GM06990 (cell line): ENCODE measurements around the gene KCNC1.

Experiments used
- DNase-seq: peaks from one replicate; pipeline ENCODE4 v3.0.0-alpha.2; 2011; ENCODE audit not compliant: insufficient read length; ENCODE audit errors: extremely low read depth
- H3K27me3 ChIP-seq: replicated peaks from 2 replicates; pipeline ENCODE4 v1.6.0; 2011; ENCODE audit warnings: low read length; ENCODE audit not compliant: control insufficient read depth, insufficient read depth
- H3K36me3 ChIP-seq: 2 replicates; pipeline ENCODE4 v1.5.1; 2011; ENCODE audit warnings: low read length; ENCODE audit not compliant: control insufficient read depth, insufficient read depth
- H3K4me3 ChIP-seq: replicated peaks from 2 replicates; pipeline ENCODE4 v1.5.1; 2011; ENCODE audit warnings: low read depth, mild to moderate bottlenecking, control low read depth, low read length
- TF ChIP-seq, protein P1 (sequence below): IDR thresholded peaks from 2 replicates; pipeline ENCODE4 v1.5.1; 2011; ENCODE audit warnings: low read length, control low read depth, mild to moderate bottlenecking, inconsistent platforms; ENCODE audit not compliant: insufficient read depth, poor library complexity, severe bottlenecking

The KCNC1 gene

DNA sequence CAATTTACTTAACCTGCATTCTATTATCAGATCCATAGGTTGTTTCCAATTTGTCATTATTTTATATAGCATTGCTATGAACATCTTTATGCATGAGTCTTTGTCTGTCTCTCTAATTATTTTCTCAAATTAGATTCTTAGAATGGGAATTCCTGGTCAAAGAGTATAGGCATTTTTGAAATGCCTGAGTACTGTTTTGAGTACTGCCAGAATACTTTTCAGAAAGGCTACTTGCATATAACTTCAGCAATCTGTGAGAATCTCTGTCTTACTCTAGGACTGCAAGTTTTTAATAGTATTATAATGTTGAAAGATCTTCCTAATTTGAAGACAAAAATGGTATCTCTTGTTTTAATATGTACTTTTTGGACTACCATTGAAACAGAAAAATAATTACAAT is 56.6 kb downstream of the KCNC1 start:
- TF ChIP-seq, protein P1, sequence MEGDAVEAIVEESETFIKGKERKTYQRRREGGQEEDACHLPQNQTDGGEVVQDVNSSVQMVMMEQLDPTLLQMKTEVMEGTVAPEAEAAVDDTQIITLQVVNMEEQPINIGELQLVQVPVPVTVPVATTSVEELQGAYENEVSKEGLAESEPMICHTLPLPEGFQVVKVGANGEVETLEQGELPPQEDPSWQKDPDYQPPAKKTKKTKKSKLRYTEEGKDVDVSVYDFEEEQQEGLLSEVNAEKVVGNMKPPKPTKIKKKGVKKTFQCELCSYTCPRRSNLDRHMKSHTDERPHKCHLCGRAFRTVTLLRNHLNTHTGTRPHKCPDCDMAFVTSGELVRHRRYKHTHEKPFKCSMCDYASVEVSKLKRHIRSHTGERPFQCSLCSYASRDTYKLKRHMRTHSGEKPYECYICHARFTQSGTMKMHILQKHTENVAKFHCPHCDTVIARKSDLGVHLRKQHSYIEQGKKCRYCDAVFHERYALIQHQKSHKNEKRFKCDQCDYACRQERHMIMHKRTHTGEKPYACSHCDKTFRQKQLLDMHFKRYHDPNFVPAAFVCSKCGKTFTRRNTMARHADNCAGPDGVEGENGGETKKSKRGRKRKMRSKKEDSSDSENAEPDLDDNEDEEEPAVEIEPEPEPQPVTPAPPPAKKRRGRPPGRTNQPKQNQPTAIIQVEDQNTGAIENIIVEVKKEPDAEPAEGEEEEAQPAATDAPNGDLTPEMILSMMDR = no peak
- Histone ChIP-seq H3K4me3 (no peak overlapping the region), H3K27me3 (no peaks in the 10 kb centered on the region), H3K36me3 (no peaks in the 10 kb centered on the region)
- no peak for DNase-seq

- no peaks in the 10 kb centered on the region for H3K27me3 ChIP-seq
- no peaks in the 10 kb centered on the region for H3K36me3 ChIP-seq
- DNase-seq = no peak
- TF ChIP-seq, protein P1 = no peak
- H3K4me3 ChIP-seq = no peak overlapping the region
Measured at GRCh38 chr11:17792161-17792560, 57.6 kb downstream of the KCNC1 start.

GRCh38 chr11:17793642-17794170 is 59.1 kb downstream of the KCNC1 start:
- TF ChIP-seq, protein P1 = no peak
- Histone ChIP-seq H3K36me3 (no peaks in the 10 kb centered on the region), H3K27me3 (no peaks in the 10 kb centered on the region), H3K4me3 (no peak overlapping the region)
- no peak for DNase-seq

- TF ChIP-seq, protein P1 = no peak
- DNase-seq = no peak
- Histone ChIP-seq H3K36me3 (no peaks in the 10 kb centered on the region), H3K4me3 (no peak overlapping the region), H3K27me3 (no peaks in the 10 kb centered on the region)
Measured at GRCh38 chr11:17794981-17795380, 60.4 kb downstream of the KCNC1 start.

GRCh38 chr11:17796154-17796553 is 61.6 kb downstream of the KCNC1 start:
- no peaks in the 10 kb centered on the region for H3K27me3 ChIP-seq
- H3K36me3 ChIP-seq = no peaks in the 10 kb centered on the region
- DNase-seq = no peak
- TF ChIP-seq, protein P1 = no peak
- H3K4me3 ChIP-seq = no peak overlapping the region

GRCh38 chr11:17798253-17798652 is 63.7 kb downstream of the KCNC1 start:
- H3K4me3 ChIP-seq = no peak overlapping the region
- H3K27me3 ChIP-seq = no peaks in the 10 kb centered on the region
- DNase-seq = no peak
- no peaks in the 10 kb centered on the region for H3K36me3 ChIP-seq
- TF ChIP-seq, protein P1 = no peak
